CD1c-positive myeloid dendritic cell (primary cell): ENCODE data around the gene MDK.
A peak's percentile ranks its signal among the peaks of the same experiment; 100 is the strongest.

Experiments used
- DNase-seq: peaks from one replicate; pipeline ENCODE4 v3.0.0-alpha.2; 2016; ENCODE audit errors: extremely low spot score

Gene MDK

GRCh38 chr11:46347637-46348311 lies 33.7 kb upstream of the MDK start:
- DNase-seq = no peak

- DNase-seq = no peak
These were observed 32.7 kb upstream of the MDK start for GRCh38 chr11:46348566-46349401.

- DNase-seq = no peak
These were observed 30.8 kb upstream of the MDK start for GRCh38 chr11:46350695-46351094.

DNA sequence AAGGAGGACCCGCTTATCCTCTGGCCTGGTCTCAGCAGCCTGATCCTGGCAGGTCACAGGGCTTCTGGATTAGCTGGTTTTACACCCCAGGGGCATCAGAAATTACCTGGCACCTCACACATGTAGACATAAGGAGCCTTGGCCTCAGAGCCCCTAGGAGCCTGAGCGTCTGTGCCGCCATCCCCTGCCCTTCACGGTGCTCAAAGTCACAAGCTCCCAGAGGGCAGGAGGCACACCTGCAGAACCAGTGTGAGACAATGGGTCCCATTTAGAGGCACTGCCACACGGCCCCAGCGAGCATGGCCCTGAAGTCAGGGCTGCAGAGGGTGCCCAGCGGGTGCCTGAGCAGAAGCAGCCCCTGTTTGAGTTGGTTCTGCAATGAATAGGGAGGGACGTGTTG lies 30.3 kb upstream of the MDK start:
- no peak for DNase-seq

DNA sequence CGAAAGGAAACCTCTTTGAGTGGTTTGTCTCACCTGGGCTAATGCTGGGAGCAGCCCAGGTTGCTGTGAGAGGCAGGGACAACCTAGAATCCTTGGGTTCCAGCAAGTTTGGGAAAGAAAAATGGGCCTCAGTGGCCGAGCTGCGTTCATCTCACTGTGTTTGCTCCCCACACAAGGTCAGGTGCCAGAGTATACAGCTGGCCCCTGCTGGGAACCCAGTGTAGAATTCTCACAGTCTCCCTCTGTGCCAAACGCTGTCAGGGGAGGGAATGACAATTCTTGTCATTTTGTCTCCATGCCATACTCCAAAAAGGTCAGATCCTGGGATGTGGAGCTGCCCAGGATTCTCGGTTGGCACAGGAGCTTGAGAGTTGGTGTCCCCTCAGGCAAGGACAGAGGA lies 29.9 kb upstream of the MDK start:
- DNase-seq = no peak

DNA sequence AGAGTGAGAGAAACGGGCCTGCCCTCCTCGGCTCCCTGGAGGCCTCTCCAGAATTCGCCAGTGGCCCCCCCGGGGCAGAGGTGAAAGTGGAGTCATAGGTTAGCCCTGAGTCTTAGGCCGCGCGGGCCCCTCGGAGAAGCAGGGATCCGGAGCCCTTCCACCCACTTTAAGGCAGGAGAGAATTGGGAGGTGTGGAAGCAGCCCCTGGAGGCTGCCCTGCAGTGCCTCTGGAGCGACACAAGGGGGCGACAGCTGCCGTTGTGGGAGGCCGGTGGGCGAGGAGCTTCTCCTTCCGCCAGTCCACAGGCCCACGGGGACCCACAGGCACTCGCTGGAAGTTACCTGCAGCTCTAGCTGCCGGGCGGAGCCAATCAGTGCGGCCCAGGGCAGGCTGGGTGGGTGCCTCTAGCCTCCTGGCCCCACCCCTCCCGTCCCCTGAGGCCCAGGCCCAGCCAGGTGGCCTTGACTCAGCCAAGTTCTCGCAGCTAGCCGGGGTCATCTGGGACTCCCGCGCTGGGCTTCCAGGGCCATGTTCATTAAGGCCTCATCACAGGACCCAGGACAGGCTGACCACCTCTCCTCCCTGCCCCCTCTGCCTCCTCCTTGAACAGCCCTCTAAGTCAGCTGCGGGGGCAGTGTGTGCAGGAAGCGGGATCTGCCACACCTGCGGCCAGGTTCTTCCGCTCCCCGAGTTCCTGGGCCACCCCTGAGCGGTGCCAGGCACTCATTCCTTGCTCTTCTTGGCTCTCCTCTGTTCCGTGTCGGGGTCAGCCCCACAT lies 29.2 kb upstream of the MDK start:
- DNase-seq = peak; percentile 78

DNA sequence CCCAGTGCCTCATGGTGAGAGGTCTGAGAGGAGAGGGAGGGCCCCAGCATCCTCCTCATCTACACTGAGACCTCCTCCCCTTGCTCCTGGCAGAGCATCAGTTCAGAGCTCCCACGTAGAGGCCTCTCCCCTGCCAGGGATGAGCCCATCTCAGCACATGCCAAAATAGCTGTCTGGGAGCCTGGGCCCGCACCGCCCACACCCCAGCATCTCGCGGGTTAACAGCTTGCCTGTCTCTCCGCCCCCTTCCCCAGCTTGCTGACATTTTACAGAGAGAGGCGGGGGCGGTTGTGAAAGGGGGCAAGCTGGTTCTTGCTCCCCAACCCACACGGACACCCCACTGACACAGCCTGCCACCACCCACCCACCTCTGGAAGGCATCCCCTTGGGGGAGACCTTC lies 27.8 kb upstream of the MDK start:
- DNase-seq = no peak

GRCh38 chr11:46356924-46357482 lies 24.5 kb upstream of the MDK start:
- DNase-seq = peak; percentile 24

GRCh38 chr11:46357483-46357936 lies 24.0 kb upstream of the MDK start:
- peak; percentile 16 for DNase-seq

DNA sequence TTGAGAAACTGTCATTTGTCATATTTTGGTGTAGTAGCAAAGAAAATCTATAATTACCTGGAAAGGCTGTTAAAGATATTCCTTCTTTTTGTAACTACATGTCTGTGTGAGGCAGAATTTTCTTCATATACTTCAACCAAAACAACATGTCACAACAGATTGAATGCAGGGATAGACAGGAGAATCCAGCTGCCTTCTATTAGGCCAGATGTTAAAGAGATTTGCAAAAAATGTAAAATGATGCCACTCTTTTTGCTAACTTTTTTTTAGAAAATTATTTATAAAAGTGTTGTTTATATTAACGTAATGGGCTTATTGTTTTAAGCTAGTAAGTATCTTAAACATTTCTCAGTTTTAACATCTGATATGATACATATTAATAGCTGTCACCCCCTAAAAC lies 21.5 kb upstream of the MDK start:
- DNase-seq = no peak

DNA sequence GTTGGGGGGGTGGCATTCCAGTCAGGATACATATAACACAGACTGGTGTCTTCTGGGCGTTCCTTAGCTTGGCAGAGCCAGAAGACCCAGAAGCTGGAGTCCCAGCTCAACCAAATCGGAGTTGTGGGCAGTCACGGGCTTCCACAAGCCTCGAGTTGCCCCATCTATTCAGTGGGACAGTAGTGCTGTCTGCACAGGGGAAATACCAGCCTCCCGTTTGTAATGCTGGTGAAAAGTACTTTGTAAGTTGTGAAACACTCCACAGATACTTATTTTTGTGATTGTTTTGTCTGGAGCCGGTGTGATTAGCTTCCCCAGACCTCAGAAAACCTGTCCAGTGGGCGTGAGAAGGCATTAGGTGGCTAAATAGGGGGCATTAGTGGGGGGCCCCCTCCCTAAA lies 20.6 kb upstream of the MDK start:
- peak; percentile 70 for DNase-seq

DNA sequence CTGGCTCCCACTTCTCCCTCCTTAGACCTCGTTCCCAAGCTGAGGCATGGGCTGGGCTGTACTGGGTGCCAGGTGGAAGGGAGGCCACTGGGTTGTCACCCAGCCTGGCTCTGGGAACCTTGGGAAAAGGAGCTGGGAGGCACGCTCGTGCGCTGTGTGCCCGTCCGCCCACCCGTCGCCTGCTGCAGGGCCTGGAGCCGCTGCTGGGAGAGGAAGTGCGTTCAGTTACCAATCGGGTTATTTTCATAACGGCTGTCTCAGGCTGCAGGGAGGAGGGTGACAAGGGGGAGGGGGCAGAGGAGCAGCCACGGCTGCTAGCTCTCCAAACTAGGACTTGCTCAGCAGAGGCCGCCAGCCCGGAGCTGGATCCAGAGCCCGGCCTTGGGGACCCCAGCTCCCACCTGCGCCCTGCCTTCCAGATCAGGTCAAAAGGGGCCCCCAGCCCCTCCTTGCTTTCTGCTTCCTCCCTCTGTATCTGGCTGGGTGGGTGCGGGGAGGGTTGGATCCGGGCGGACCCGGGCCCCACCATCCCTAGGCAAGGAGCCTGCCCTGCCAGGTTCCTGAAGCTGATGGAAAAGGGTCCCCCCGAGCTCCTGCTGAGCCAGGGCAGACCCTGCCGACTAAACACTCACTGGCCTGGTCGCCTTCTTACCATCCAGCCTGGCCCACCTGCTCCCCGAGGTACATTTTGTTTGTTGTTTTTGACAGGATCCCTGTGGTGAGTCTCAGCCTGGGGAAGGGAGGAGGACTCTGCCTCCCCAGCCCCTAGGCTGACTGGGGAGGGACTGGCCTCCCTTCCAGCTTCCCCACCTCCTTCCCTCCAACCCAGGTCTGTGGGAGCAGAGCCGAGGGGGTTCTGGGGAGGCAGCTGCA lies 19.9 kb upstream of the MDK start:
- peak; percentile 92 for DNase-seq

DNA sequence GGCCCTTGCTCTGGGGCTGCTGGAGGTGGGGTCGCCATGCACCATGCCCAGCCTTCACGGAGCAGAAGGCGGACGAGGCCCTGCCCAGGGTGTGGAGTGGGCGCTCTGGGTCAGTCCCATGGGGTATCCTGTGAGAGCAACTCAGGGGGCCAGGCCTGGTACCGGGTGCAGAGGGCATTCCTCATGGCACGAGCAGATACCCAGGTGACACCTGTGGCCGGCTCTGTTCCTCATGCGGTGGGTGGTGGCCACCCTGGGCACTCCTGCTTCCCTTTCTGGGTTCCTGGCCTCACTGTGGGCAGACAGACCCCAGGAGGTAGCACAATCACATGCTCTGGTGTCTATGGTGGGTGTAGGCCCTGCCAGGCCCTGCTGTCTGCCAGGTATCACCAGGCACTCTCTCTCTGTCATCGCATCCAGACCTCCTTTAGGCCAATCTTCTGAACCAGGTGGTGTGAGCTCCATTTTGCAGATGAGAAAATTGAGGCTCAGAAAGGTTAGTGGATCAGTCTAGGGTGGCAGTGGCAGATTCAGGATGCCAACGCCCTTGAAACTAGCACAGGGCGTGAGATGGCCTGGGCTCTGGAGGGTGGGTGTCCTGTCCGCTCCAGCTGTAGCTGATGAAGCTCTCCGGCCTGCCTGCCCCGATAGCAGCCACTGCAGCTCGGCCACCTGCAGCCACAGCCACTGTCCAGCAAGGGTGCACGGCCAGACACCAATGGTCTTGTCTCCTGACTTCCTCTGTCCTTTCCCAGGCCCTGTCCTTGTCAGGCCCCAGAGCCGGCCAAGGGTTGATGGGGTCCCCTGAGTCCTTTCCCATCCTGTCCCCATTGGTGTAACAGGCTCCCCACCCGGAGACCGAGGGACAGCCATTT lies 19.1 kb upstream of the MDK start:
- peak; percentile 25 for DNase-seq

GRCh38 chr11:46363031-46363407 lies 18.4 kb upstream of the MDK start:
- peak; percentile 90 for DNase-seq

GRCh38 chr11:46363455-46364005 lies 17.9 kb upstream of the MDK start:
- DNase-seq = peak; percentile 72

GRCh38 chr11:46364056-46364455 lies 17.4 kb upstream of the MDK start:
- no peak for DNase-seq

GRCh38 chr11:46364791-46365190 lies 16.7 kb upstream of the MDK start:
- DNase-seq = no peak

- no peak for DNase-seq
These were observed 15.2 kb upstream of the MDK start for GRCh38 chr11:46366260-46366659.

GRCh38 chr11:46366661-46367161 lies 14.8 kb upstream of the MDK start:
- no peak for DNase-seq
